Measurements from ENCODE around the gene ZNF598.

DNA sequence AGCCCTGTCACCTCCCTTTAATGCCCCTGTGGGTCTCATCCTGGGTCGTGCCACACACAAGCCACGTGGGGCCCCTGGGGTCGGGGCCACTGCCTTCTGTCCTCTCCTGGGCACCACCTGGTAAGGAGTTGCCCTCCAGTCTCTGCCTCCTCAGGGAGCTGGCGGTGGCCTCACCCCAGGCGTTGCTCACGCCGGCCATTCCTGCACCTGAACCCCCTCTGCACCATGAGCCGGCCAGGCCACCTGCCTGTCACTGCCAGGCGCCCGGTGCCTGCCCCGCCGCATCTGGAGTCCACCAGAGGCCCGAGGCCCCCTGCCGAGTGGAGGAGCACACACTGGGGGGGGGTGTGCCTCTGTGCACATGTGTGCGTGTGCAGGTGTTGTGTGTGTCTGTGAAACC, 27.5 kb upstream of the ZNF598 start:
- TF ChIP-seq, protein P1, sequence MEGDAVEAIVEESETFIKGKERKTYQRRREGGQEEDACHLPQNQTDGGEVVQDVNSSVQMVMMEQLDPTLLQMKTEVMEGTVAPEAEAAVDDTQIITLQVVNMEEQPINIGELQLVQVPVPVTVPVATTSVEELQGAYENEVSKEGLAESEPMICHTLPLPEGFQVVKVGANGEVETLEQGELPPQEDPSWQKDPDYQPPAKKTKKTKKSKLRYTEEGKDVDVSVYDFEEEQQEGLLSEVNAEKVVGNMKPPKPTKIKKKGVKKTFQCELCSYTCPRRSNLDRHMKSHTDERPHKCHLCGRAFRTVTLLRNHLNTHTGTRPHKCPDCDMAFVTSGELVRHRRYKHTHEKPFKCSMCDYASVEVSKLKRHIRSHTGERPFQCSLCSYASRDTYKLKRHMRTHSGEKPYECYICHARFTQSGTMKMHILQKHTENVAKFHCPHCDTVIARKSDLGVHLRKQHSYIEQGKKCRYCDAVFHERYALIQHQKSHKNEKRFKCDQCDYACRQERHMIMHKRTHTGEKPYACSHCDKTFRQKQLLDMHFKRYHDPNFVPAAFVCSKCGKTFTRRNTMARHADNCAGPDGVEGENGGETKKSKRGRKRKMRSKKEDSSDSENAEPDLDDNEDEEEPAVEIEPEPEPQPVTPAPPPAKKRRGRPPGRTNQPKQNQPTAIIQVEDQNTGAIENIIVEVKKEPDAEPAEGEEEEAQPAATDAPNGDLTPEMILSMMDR (IDR thresholded peaks at IDR 0.05; ENCODE audit: borderline replicate concordance, extremely low read depth, low read length, poor library complexity, severe bottlenecking) = no peak
- no peak for TF ChIP-seq EZH2 (IDR thresholded peaks at IDR 0.05; ENCODE audit: borderline replicate concordance, low read depth, low read length, severe bottlenecking)

Measured in DND-41 (cell line).